Measurements from ENCODE around the gene CDC34. TPM values are rescaled to one million over a fixed set of nuclear protein-coding genes. Genes with fewer than 3 reads are reported as not detected.

The CDC34 gene
- total RNA-seq, 1 experiment from 2014 or later, result 33.2 TPM

DNA sequence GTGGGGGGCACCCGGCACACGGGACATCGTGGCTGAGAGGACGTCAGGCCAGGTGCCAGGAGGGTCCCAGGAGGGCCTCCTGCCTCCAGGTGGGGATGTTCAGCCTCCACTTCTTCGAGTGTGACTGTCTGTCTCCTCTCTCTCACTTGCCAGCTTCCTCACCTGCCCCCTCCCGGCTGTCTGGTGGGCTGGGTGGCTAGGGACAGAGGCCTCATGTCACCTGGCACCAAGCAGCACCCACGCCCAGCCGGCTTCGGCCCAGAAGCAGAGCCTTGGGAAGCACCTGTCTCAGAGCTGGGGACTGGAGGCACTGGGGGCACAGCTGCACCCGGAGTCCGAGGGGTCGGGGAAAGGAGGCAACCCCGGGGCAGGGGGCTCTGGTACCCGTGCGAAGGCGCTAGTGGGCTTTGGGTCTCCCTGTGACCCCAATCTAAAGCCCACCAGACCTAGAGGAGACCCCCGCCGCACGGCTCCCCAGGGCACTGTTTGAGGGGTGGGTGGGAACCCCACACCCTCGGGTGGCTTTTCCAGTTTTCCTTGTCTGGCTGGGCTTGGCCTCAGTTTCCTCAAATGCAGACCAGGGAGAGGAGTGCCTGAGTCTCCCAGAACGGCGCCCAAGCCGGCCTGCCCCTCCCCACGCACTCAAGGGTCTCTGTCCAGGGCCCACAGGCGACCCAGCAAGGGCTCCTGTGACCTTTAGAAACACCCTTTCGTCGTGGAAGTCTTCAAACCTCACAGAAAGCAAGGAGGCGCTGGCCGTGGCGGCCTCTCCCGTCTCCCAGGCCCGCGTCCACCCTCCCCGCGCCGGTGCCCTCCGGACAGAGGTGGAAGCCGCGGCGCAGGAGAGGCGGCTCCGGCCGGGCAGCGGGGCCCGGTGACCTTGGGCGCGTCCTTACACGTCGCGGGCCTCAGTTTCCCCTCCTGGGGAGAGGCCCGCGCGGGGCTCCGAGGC, 57.5 kb downstream of the CDC34 start:
- no peak for DNase-seq (ENCODE audit: low spot score)

DNA sequence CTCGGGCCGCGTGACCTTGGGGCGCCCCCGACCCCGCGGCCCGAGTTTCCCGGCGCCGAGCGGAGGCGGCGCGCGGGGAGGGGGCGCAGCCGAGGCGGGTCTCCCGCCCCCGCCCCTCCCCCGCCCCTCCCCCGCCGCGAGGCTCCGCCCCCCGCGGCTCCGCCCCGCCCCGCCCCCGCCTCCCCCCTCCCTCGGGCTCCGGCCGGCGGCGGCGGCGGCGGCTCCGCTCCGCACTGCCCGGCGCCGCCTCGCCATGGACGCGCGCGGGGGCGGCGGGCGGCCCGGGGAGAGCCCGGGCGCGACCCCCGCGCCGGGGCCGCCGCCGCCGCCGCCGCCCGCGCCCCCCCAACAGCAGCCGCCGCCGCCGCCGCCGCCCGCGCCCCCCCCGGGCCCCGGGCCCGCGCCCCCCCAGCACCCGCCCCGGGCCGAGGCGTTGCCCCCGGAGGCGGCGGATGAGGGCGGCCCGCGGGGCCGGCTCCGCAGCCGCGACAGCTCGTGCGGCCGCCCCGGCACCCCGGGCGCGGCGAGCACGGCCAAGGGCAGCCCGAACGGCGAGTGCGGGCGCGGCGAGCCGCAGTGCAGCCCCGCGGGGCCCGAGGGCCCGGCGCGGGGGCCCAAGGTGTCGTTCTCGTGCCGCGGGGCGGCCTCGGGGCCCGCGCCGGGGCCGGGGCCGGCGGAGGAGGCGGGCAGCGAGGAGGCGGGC, 58.3 kb downstream of the CDC34 start, which contains the start of gene HCN2:
HCN2 (plus strand) TSS at position 189 of the 703 bp plus-strand sequence; CDS start at position 254, 65 bp downstream.
- DNase-seq (ENCODE audit: low spot score), result no peak

DNA sequence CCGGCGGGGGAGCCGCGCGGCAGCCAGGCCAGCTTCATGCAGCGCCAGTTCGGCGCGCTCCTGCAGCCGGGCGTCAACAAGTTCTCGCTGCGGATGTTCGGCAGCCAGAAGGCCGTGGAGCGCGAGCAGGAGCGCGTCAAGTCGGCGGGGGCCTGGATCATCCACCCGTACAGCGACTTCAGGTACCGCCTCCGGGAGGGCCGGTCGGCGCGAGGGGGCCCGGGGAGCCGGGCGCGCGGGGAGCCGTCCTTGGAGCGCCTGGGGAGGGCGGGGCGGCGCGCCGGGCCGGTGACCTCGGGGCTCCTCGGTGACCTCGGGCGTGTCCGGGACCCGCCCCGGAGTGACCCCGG, 58.8 kb downstream of the CDC34 start:
- DNase-seq (ENCODE audit: low spot score), result no peak

DNA sequence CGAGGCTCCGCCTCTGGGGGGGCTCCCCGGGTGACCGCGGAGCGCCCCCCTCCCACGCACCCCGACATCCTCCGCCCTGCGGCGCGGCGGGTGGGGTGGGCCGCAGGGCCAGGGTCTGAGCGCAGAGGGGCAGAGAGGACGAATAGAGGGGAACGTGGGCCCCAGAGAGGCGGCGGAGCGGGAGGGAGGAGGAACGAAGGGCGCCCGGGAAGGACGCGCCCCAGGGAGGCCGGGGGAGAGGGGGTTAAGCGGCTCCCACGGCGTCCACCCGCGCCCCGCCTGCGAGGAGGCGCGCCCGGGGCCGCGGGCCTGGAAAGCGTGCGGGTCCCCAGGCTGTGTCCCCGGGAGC, 59.2 kb downstream of the CDC34 start:
- DNase-seq (ENCODE audit: low spot score), result no peak

DNA sequence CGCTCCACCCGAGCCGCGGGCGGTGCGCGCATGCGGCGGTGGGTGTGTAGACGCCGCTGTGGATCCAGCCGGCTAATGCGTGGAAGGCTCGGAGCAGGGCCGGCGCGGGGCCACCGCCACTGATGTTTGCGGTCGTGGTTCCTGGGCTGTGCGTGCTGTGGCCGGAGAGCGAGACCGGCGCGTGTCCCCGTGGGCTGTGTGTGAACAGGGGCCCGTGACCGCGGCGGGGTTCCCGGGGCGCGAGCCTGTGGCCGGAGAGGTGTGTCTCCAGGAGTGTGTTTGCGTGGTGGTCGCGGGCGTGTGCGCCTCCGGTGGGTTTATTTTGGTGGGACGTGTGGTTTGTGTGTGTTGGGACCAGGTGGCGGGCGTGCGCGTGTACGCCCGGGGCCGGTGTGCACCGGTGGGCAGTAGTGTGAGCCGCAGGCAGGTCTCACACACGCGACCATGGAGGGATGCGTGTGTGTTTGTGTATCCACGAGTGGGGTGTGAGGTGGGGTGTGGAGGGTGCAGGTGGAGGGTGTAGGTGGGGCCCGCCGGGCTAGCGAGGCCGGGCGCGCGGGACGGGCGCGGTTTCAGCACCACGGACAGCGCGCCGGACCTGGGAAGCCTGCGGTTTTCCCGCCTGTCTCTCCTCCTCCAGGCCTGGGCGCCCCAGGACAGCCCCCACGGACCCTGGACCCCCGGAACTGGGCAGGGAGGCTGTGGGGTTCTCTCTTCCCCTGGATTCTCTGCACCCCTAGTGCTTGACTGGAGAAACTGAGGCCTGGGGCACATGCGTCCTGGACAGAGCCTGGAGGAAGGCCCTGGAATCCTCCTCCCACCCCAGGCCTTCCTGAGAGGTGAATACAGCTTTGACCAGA, 59.8 kb downstream of the CDC34 start:
- DNase-seq (ENCODE audit: low spot score), result no peak

Other genes with a start within 250 kb of the CDC34 start
- 111 and 138 TPM in 2 replicates for gene PLPP2, start 240.4 kb upstream of the CDC34 start, total RNA-seq (2014; rRNA removed; shearing (Covaris generic))
- gene MIER2, start 187.0 kb upstream of the CDC34 start, total RNA-seq (2014; rRNA removed; shearing (Covaris generic)), result 2.8 and 5.1 TPM in 2 replicates
- gene C2CD4C, start 122.6 kb upstream of the CDC34 start, total RNA-seq (2014; rRNA removed; shearing (Covaris generic)), result 0.78 and 0.93 TPM in 2 replicates
- 1.4 and 2.0 TPM in 2 replicates for gene SHC2, start 70.7 kb upstream of the CDC34 start, total RNA-seq (2014; rRNA removed; shearing (Covaris generic))
- not detected in 2 replicates for gene MADCAM1, start 35.3 kb upstream of the CDC34 start, total RNA-seq (2014; rRNA removed; shearing (Covaris generic))
- gene TPGS1, start 24.3 kb upstream of the CDC34 start, total RNA-seq (2014; rRNA removed; shearing (Covaris generic)), result 28.3 and 45.8 TPM in 2 replicates
- not detected in 2 replicates for gene GZMM, start 12.3 kb downstream of the CDC34 start, total RNA-seq (2014; rRNA removed; shearing (Covaris generic))
- 587 and 617 TPM in 2 replicates for gene BSG, start 40.8 kb downstream of the CDC34 start, total RNA-seq (2014; rRNA removed; shearing (Covaris generic))
- gene HCN2, start 58.1 kb downstream of the CDC34 start, total RNA-seq (2014; rRNA removed; shearing (Covaris generic)), result 4.5 and 4.6 TPM in 2 replicates
- gene POLRMT, start 101.8 kb downstream of the CDC34 start, total RNA-seq (2014; rRNA removed; shearing (Covaris generic)), result 19.9 and 21.5 TPM in 2 replicates
- not detected in 2 replicates for gene FGF22, start 108.1 kb downstream of the CDC34 start, total RNA-seq (2014; rRNA removed; shearing (Covaris generic))
- 23.8 and 27.4 TPM in 2 replicates for gene RNF126, start 131.5 kb downstream of the CDC34 start, total RNA-seq (2014; rRNA removed; shearing (Covaris generic))
- gene FSTL3, start 144.6 kb downstream of the CDC34 start, total RNA-seq (2014; rRNA removed; shearing (Covaris generic)), result 35.6 and 45.6 TPM in 2 replicates
- not detected in 2 replicates for gene PRSS57, start 163.7 kb downstream of the CDC34 start, total RNA-seq (2014; rRNA removed; shearing (Covaris generic))
- gene PALM, start 177.2 kb downstream of the CDC34 start, total RNA-seq (2014; rRNA removed; shearing (Covaris generic)), result 3.7 and 5.8 TPM in 2 replicates
- not detected in 2 replicates for gene MISP, start 219.4 kb downstream of the CDC34 start, total RNA-seq (2014; rRNA removed; shearing (Covaris generic))